K562 (cell line): ENCODE data around the gene LMAN1L. TPM values are rescaled to one million over a fixed set of nuclear protein-coding genes. Genes with fewer than 3 reads are reported as not detected.

Experiments used
- HCFC1 ChIP-seq: IDR thresholded peaks from 2 replicates; pipeline ENCODE4 v1.6.1; 2012; ENCODE audit warnings: low read depth, low read length, improper control_type of control experiment
- MCM2 ChIP-seq: fragments of 450-650 bp; IDR thresholded peaks from 2 replicates; pipeline ENCODE4 v1.6.1; 2017; ENCODE audit warnings: low read depth, mild to moderate bottlenecking
- NBN ChIP-seq: fragments of 450-650 bp; IDR thresholded peaks from 2 replicates; pipeline ENCODE4 v1.6.1; 2016; ENCODE audit warnings: low read depth, mild to moderate bottlenecking
- microRNA-seq: library from miRNA; unstranded; fragments of <30 nt; microRNA quantifications from one replicate; pipeline ENCODE4, GENCODE V29; 2018; ENCODE audit warnings: borderline microRNAs expressed
- polyA plus RNA-seq, 8 experiments: library from polyadenylated mRNA; depleted of rRNA in 4 of 8; stranded (reverse) in 5 of 8; unstranded in 3 of 8; fragments of >200 nt; fragmentation: Nextera tagmentation in 2 of 8; fragmentation: Illumina TruSeq in 1 of 8; extraction: Ambion mirVana in 2 of 8; extraction: Trizol in 1 of 8; gene quantifications; 2 replicates each; pipeline versions ENCODE4 v1.2.1 to v1.2.3, GENCODE V29; 2011 to 2014; ENCODE audit warnings: inconsistent platforms in 1 of 8, missing spikeins in 1 of 8
- small RNA-seq: library from RNA; depleted of rRNA; stranded (forward); fragments of <200 nt; gene quantifications from one replicate; pipeline ENCODE3, GENCODE V24; 2014
- total RNA-seq, 7 experiments: library from RNA; depleted of rRNA in 6 of 7; stranded (reverse); fragments of >200 nt in 6 of 7; fragmentation: Illumina TruSeq in 2 of 7; extraction: Trizol in 2 of 7; gene quantifications; 2 replicates each; pipeline versions ENCODE4 v1.2.1 to v1.2.3, GENCODE V29; 2011 to 2021; ENCODE audit warnings: low replicate concordance in 1 of 7
- TF ChIP-seq, protein P1 (sequence below): fragments of 200-800 bp; sonication (Bioruptor generic); IDR thresholded peaks from 2 replicates; pipeline ENCODE4 v1.6.1; 2017; ENCODE audit warnings: missing genetic modification characterization, missing compliant biosample characterization

The LMAN1L gene
- total and polyA plus RNA-seq, 9 of the 15 experiments (the other 6 are each of a cell fraction or from before 2014, with no cell fraction given): not detected

DNA sequence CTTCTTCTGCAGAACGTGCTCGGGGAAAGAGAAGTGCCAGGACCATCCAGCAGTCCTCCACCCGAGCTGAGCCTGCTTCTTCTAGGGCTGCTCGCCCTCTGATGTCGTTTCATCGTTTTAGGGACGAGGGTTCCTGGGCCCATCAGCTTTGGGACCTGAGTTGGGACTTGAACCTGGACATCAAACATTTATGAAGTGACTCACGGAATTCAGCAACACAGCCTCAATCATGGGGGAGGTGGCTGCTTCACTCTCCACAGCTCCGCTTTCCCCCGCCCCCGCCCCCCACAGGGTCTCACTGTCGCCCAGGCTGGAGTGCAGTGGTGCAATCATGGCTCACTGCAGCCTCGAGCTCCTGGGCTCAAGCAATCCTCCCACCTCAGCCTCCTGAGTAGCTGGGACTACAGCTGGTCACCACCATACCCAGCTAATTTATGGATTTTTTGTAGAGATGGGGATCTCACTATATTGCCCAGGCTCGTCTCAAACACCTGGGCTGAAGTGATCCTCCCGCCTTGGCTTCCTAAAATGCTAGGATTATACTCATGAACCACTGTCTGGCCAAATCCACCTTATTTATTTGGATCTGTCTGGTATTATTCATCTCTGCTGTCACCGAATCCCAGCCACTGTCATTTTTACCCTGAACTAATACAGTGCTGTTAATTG, 61.3 kb downstream of the LMAN1L start (continued):
- no peak for TF ChIP-seq NBN
- TF ChIP-seq, protein P1, sequence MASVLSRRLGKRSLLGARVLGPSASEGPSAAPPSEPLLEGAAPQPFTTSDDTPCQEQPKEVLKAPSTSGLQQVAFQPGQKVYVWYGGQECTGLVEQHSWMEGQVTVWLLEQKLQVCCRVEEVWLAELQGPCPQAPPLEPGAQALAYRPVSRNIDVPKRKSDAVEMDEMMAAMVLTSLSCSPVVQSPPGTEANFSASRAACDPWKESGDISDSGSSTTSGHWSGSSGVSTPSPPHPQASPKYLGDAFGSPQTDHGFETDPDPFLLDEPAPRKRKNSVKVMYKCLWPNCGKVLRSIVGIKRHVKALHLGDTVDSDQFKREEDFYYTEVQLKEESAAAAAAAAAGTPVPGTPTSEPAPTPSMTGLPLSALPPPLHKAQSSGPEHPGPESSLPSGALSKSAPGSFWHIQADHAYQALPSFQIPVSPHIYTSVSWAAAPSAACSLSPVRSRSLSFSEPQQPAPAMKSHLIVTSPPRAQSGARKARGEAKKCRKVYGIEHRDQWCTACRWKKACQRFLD: no peak
- TF ChIP-seq MCM2: no peak
- TF ChIP-seq HCFC1: no peak

Small RNA genes within 50 kb of the gene (microRNA-seq; reads per million reads assigned to microRNA genes)
- not detected for gene MIR4513
- gene MIR6882: 0.73 reads per million

Small RNA genes within 50 kb of the gene (small RNA-seq; reads per million reads assigned to genes)
- gene CPLX3 (not detected), gene MIR4513 (not detected), gene MIR6882 (0.26 reads per million)

Other genes with a start within 250 kb of the LMAN1L start
Only the 7 nearest of the 14 such genes appear.
- gene CYP1A1, start 87.3 kb upstream of the LMAN1L start, total RNA-seq (2014; rRNA removed): 0.05 TPM in 1 of 2 replicates, not detected in the other
- gene CYP1A1, start 87.3 kb upstream of the LMAN1L start, total RNA-seq (2014; rRNA removed; fragmentation: Illumina TruSeq; extraction: Trizol): 0.04 and 0.06 TPM in 2 replicates
- gene CYP1A1, start 87.3 kb upstream of the LMAN1L start, total RNA-seq (2015; rRNA removed; fragmentation: Illumina TruSeq; extraction: Trizol): not detected in 2 replicates
- gene CYP1A1, start 87.3 kb upstream of the LMAN1L start, total RNA-seq (2021): 0.07 TPM in 1 of 2 replicates, not detected in the other
- gene CYP1A1, start 87.3 kb upstream of the LMAN1L start, polyA plus RNA-seq (2011; rRNA removed): 0.06 TPM in 1 of 2 replicates, not detected in the other
- 0.13 TPM in 1 of 2 replicates, not detected in the other for gene CYP1A1, start 87.3 kb upstream of the LMAN1L start, polyA plus RNA-seq (2014; fragmentation: Illumina TruSeq; extraction: Trizol)
- not detected for gene CYP1A1, start 87.3 kb upstream of the LMAN1L start, polyA plus RNA-seq (2014; fragmentation: Nextera tagmentation; extraction: Ambion mirVana)
- 1.4 TPM in 1 of 2 replicates, not detected in the other for gene CYP1A1, start 87.3 kb upstream of the LMAN1L start, polyA plus RNA-seq (2014; rRNA removed)
- gene CYP1A2, start 64.0 kb upstream of the LMAN1L start, total RNA-seq (2014; rRNA removed): not detected in 2 replicates
- not detected in 2 replicates for gene CYP1A2, start 64.0 kb upstream of the LMAN1L start, total RNA-seq (2014; rRNA removed; fragmentation: Illumina TruSeq; extraction: Trizol)
- gene CYP1A2, start 64.0 kb upstream of the LMAN1L start, total RNA-seq (2015; rRNA removed; fragmentation: Illumina TruSeq; extraction: Trizol): not detected in 2 replicates
- gene CYP1A2, start 64.0 kb upstream of the LMAN1L start, total RNA-seq (2021): not detected in 2 replicates
- not detected in 2 replicates for gene CYP1A2, start 64.0 kb upstream of the LMAN1L start, polyA plus RNA-seq (2011; rRNA removed)
- gene CYP1A2, start 64.0 kb upstream of the LMAN1L start, polyA plus RNA-seq (2014; fragmentation: Illumina TruSeq; extraction: Trizol): not detected in 2 replicates
- not detected for gene CYP1A2, start 64.0 kb upstream of the LMAN1L start, polyA plus RNA-seq (2014; fragmentation: Nextera tagmentation; extraction: Ambion mirVana)
- gene CYP1A2, start 64.0 kb upstream of the LMAN1L start, polyA plus RNA-seq (2014; rRNA removed): not detected in 2 replicates
- 22.7 and 25.4 TPM in 2 replicates for gene CSK, start 30.8 kb upstream of the LMAN1L start, total RNA-seq (2014; rRNA removed)
- 9.2 and 13.8 TPM in 2 replicates for gene CSK, start 30.8 kb upstream of the LMAN1L start, total RNA-seq (2014; rRNA removed; fragmentation: Illumina TruSeq; extraction: Trizol)
- gene CSK, start 30.8 kb upstream of the LMAN1L start, total RNA-seq (2015; rRNA removed; fragmentation: Illumina TruSeq; extraction: Trizol): 22.5 and 24.8 TPM in 2 replicates
- 108 and 112 TPM in 2 replicates for gene CSK, start 30.8 kb upstream of the LMAN1L start, total RNA-seq (2021)
- gene CSK, start 30.8 kb upstream of the LMAN1L start, polyA plus RNA-seq (2011; rRNA removed): 17.2 and 21.5 TPM in 2 replicates
- 63.0 and 74.3 TPM in 2 replicates for gene CSK, start 30.8 kb upstream of the LMAN1L start, polyA plus RNA-seq (2014; fragmentation: Illumina TruSeq; extraction: Trizol)
- 1 to 10 TPM; 1.5 to 2.4 TPM for gene CSK, start 30.8 kb upstream of the LMAN1L start, polyA plus RNA-seq (2014; fragmentation: Nextera tagmentation; extraction: Ambion mirVana)
- 32.6 and 41.5 TPM in 2 replicates for gene CSK, start 30.8 kb upstream of the LMAN1L start, polyA plus RNA-seq (2014; rRNA removed)
- not detected in 2 replicates for gene CPLX3, start 13.8 kb downstream of the LMAN1L start, total RNA-seq (2014; rRNA removed)
- gene CPLX3, start 13.8 kb downstream of the LMAN1L start, total RNA-seq (2014; rRNA removed; fragmentation: Illumina TruSeq; extraction: Trizol): not detected in 2 replicates
- gene CPLX3, start 13.8 kb downstream of the LMAN1L start, total RNA-seq (2015; rRNA removed; fragmentation: Illumina TruSeq; extraction: Trizol): not detected in 2 replicates
- not detected in 2 replicates for gene CPLX3, start 13.8 kb downstream of the LMAN1L start, total RNA-seq (2021)
- gene CPLX3, start 13.8 kb downstream of the LMAN1L start, polyA plus RNA-seq (2011; rRNA removed): not detected in 2 replicates
- not detected in 2 replicates for gene CPLX3, start 13.8 kb downstream of the LMAN1L start, polyA plus RNA-seq (2014; fragmentation: Illumina TruSeq; extraction: Trizol)
- gene CPLX3, start 13.8 kb downstream of the LMAN1L start, polyA plus RNA-seq (2014; fragmentation: Nextera tagmentation; extraction: Ambion mirVana): not detected
- not detected in 2 replicates for gene CPLX3, start 13.8 kb downstream of the LMAN1L start, polyA plus RNA-seq (2014; rRNA removed)
- 34.9 and 35.9 TPM in 2 replicates for gene ULK3, start 30.3 kb downstream of the LMAN1L start, total RNA-seq (2014; rRNA removed)
- gene ULK3, start 30.3 kb downstream of the LMAN1L start, total RNA-seq (2014; rRNA removed; fragmentation: Illumina TruSeq; extraction: Trizol): 18.2 and 19.3 TPM in 2 replicates
- gene ULK3, start 30.3 kb downstream of the LMAN1L start, total RNA-seq (2015; rRNA removed; fragmentation: Illumina TruSeq; extraction: Trizol): 24.9 and 25.5 TPM in 2 replicates
- gene ULK3, start 30.3 kb downstream of the LMAN1L start, total RNA-seq (2021): 36.9 and 38.3 TPM in 2 replicates
- 61.5 and 68.0 TPM in 2 replicates for gene ULK3, start 30.3 kb downstream of the LMAN1L start, polyA plus RNA-seq (2011; rRNA removed)
- gene ULK3, start 30.3 kb downstream of the LMAN1L start, polyA plus RNA-seq (2014; fragmentation: Illumina TruSeq; extraction: Trizol): 43.2 and 49.7 TPM in 2 replicates
- under 1 TPM; 0.68 to 0.88 TPM for gene ULK3, start 30.3 kb downstream of the LMAN1L start, polyA plus RNA-seq (2014; fragmentation: Nextera tagmentation; extraction: Ambion mirVana)
- 60.9 and 62.5 TPM in 2 replicates for gene ULK3, start 30.3 kb downstream of the LMAN1L start, polyA plus RNA-seq (2014; rRNA removed)
- gene SCAMP2, start 60.5 kb downstream of the LMAN1L start, total RNA-seq (2014; rRNA removed): 15.2 and 23.5 TPM in 2 replicates
- 16.0 and 17.0 TPM in 2 replicates for gene SCAMP2, start 60.5 kb downstream of the LMAN1L start, total RNA-seq (2014; rRNA removed; fragmentation: Illumina TruSeq; extraction: Trizol)
- gene SCAMP2, start 60.5 kb downstream of the LMAN1L start, total RNA-seq (2015; rRNA removed; fragmentation: Illumina TruSeq; extraction: Trizol): 20.0 and 20.1 TPM in 2 replicates
- 40.9 and 44.6 TPM in 2 replicates for gene SCAMP2, start 60.5 kb downstream of the LMAN1L start, total RNA-seq (2021)
- gene SCAMP2, start 60.5 kb downstream of the LMAN1L start, polyA plus RNA-seq (2011; rRNA removed): 40.2 and 90.8 TPM in 2 replicates
- gene SCAMP2, start 60.5 kb downstream of the LMAN1L start, polyA plus RNA-seq (2014; fragmentation: Illumina TruSeq; extraction: Trizol): 53.7 and 61.1 TPM in 2 replicates
- gene SCAMP2, start 60.5 kb downstream of the LMAN1L start, polyA plus RNA-seq (2014; fragmentation: Nextera tagmentation; extraction: Ambion mirVana): 10 to 100 TPM in 1 of 2 experiments, 1 to 10 TPM in 1; 5.9 to 11.2 TPM
- 28.1 and 40.0 TPM in 2 replicates for gene SCAMP2, start 60.5 kb downstream of the LMAN1L start, polyA plus RNA-seq (2014; rRNA removed)
- 40.5 and 58.3 TPM in 2 replicates for gene MPI, start 77.2 kb downstream of the LMAN1L start, total RNA-seq (2014; rRNA removed)
- gene MPI, start 77.2 kb downstream of the LMAN1L start, total RNA-seq (2014; rRNA removed; fragmentation: Illumina TruSeq; extraction: Trizol): 28.1 and 34.5 TPM in 2 replicates
- gene MPI, start 77.2 kb downstream of the LMAN1L start, total RNA-seq (2015; rRNA removed; fragmentation: Illumina TruSeq; extraction: Trizol): 28.8 and 30.7 TPM in 2 replicates
- 40.3 and 42.1 TPM in 2 replicates for gene MPI, start 77.2 kb downstream of the LMAN1L start, total RNA-seq (2021)
- 56.8 and 73.8 TPM in 2 replicates for gene MPI, start 77.2 kb downstream of the LMAN1L start, polyA plus RNA-seq (2011; rRNA removed)
- gene MPI, start 77.2 kb downstream of the LMAN1L start, polyA plus RNA-seq (2014; fragmentation: Illumina TruSeq; extraction: Trizol): 78.7 and 105 TPM in 2 replicates
- gene MPI, start 77.2 kb downstream of the LMAN1L start, polyA plus RNA-seq (2014; fragmentation: Nextera tagmentation; extraction: Ambion mirVana): 10 to 100 TPM; 41.8 to 46.7 TPM
- 36.3 and 41.2 TPM in 2 replicates for gene MPI, start 77.2 kb downstream of the LMAN1L start, polyA plus RNA-seq (2014; rRNA removed)